ENCODE results near the gene PIK3R6.

GRCh38 chr17:8893059-8893458, 25.6 kb upstream of the PIK3R6 start:
- no peak for TF ChIP-seq EP300 (IDR thresholded peaks at IDR 0.05; ENCODE audit: low read depth in 2 of 2, low read length in 2 of 2)
- TF ChIP-seq EP300 (CRISPR knock-in tag; IDR thresholded peaks at IDR 0.05; ENCODE audit: borderline replicate concordance): no peak
- TF ChIP-seq E2F5 (CRISPR knock-in tag; conservative IDR thresholded peaks at IDR 0.05): no peak
- no peak for TF ChIP-seq ZNF598 (CRISPR knock-in tag; IDR thresholded peaks at IDR 0.05; ENCODE audit: borderline replicate concordance)
- no peak for TF ChIP-seq ZFP82 (CRISPR knock-in tag; IDR thresholded peaks at IDR 0.05; ENCODE audit: borderline replicate concordance)
- TF ChIP-seq POLR2A (IDR thresholded peaks at IDR 0.05; ENCODE audit: insufficient read depth in 1 of 2, low read depth in 2 of 2, low read length in 2 of 2): no peak
- TF ChIP-seq ATF4 (CRISPR knock-in tag; IDR thresholded peaks at IDR 0.05): no peak
- TF ChIP-seq PAWR (CRISPR knock-in tag; IDR thresholded peaks at IDR 0.05; ENCODE audit: borderline replicate concordance): no peak
- no peak for TF ChIP-seq ZNF713 (CRISPR knock-in tag; IDR thresholded peaks at IDR 0.05)
- no peak for TF ChIP-seq CTCF (CRISPR knock-in tag; IDR thresholded peaks at IDR 0.05)
- no peak for TF ChIP-seq RFX3 (CRISPR knock-in tag; IDR thresholded peaks at IDR 0.05)
- no peak for TF ChIP-seq TBL1XR1 (IDR thresholded peaks at IDR 0.05; ENCODE audit: borderline replicate concordance, low read length, partially characterized antibody)

Data from HepG2 (cell line).